ENCODE results near the gene ZNF335.

GRCh38 chr20:45951925-45952834 lies 19.8 kb downstream of the ZNF335 start:
- no peak for TF ChIP-seq REST (IDR thresholded peaks at IDR 0.05; ENCODE audit: insufficient read depth in 1 of 2, low read depth in 2 of 2, low read length in 2 of 2)
- no peak for TF ChIP-seq FOXP2 (optimal IDR thresholded peaks at IDR 0.05; ENCODE audit: borderline replicate concordance, extremely low read depth, extremely low read length, insufficient read depth)
- TF ChIP-seq POLR2AphosphoS5 (IDR thresholded peaks at IDR 0.05; ENCODE audit: low read depth, low read length) = no peak
- no peak for TF ChIP-seq SIN3A (IDR thresholded peaks at IDR 0.05; ENCODE audit: borderline replicate concordance, insufficient read depth, low read length)
- TF ChIP-seq TAF1 (IDR thresholded peaks at IDR 0.05; ENCODE audit: borderline replicate concordance, insufficient read depth, low read length) = no peak
